PFSK-1 (cell line): Measurements from ENCODE around the gene CHD3.

ENCODE experiments used
- FOXP2 ChIP-seq: optimal IDR thresholded peaks from 2 replicates; pipeline ENCODE3; 2011; ENCODE audit warnings: borderline replicate concordance, control low read depth, inconsistent platforms; ENCODE audit not compliant: insufficient read depth; ENCODE audit errors: extremely low read length, extremely low read depth
- POLR2AphosphoS5 ChIP-seq: IDR thresholded peaks from 2 replicates; pipeline ENCODE4 v1.6.1; 2012; ENCODE audit warnings: low read depth, mild to moderate bottlenecking, control low read depth, low read length, moderate library complexity
- REST ChIP-seq, 2 experiments: IDR thresholded peaks; 2 replicates each; pipeline versions ENCODE4 v1.6.1 to v1.8.0; 2011 to 2012; ENCODE audit warnings: low read depth in 2 of 2, low read length in 2 of 2, control low read depth in 1 of 2, inconsistent platforms in 1 of 2, mild to moderate bottlenecking in 1 of 2, moderate library complexity in 1 of 2; ENCODE audit not compliant: insufficient read depth in 1 of 2
- SIN3A ChIP-seq: IDR thresholded peaks from 2 replicates; pipeline ENCODE4 v1.6.1; 2012; ENCODE audit warnings: mild to moderate bottlenecking, low read length, moderate library complexity, borderline replicate concordance; ENCODE audit not compliant: insufficient read depth
- TAF1 ChIP-seq: IDR thresholded peaks from 2 replicates; pipeline ENCODE4 v1.6.1; 2012; ENCODE audit warnings: low read length, control low read depth, borderline replicate concordance; ENCODE audit not compliant: insufficient read depth

- TF ChIP-seq POLR2AphosphoS5 (no peak), SIN3A (no peak), REST (IDR thresholded peaks at IDR 0.05; ENCODE audit: insufficient read depth in 1 of 2, low read depth in 2 of 2, low read length in 2 of 2) (no peak), TAF1 (no peak), FOXP2 (no peak)
Measured at GRCh38 chr17:7848131-7848579, 40.4 kb upstream of the CHD3 start.
